Psoas muscle (tissue), 8 donors: ENCODE data around the gene ZNF48. TPM values are rescaled to one million over a fixed set of nuclear protein-coding genes. Genes with fewer than 3 reads are reported as not detected.
A peak's percentile ranks its signal among the peaks of the same experiment; 100 is the strongest.

ENCODE experiments used
- ATAC-seq, 4 donors: fragments of 200-7000 bp; cut with Tn5 transposase; one replicate each; pipeline ENCODE4 v1.9.1; 2020; ENCODE audit warnings: moderate library complexity in 3 of 4, mild to moderate bottlenecking in 2 of 4
- DNase-seq, 2 donors: peaks; one replicate each; pipeline ENCODE4 v3.0.0-alpha.2; 2020
- H3K27ac ChIP-seq: fragments of 200-600 bp; one replicate; pipeline ENCODE4 v1.8.0; 2022
- H3K27me3 ChIP-seq, 3 donors: fragments of 200-600 bp in 1 of 3; one replicate each; pipeline versions ENCODE4 v1.6.1 to v1.8.0; 2013 to 2022; ENCODE audit warnings: low read length in 2 of 3, mild to moderate bottlenecking in 2 of 3, moderate library complexity in 1 of 3; ENCODE audit not compliant: insufficient read depth in 3 of 3
- H3K36me3 ChIP-seq, 2 donors: fragments of 200-600 bp in 1 of 2; one replicate each; pipeline versions ENCODE4 v1.6.1 to v1.8.0; 2013 to 2022; ENCODE audit warnings: low read depth in 1 of 2, mild to moderate bottlenecking in 1 of 2, moderate library complexity in 1 of 2; ENCODE audit not compliant: insufficient read depth in 1 of 2
- H3K4me1 ChIP-seq: fragments of 200-600 bp; one replicate; pipeline ENCODE4 v1.8.0; 2022
- H3K4me3 ChIP-seq: fragments of 200-600 bp; one replicate; pipeline ENCODE4 v1.8.0; 2022; ENCODE audit warnings: mild to moderate bottlenecking
- H3K9me3 ChIP-seq: fragments of 200-600 bp; one replicate; pipeline ENCODE4 v1.8.0; 2022
- CTCF ChIP-seq: fragments of 200-600 bp; IDR thresholded peaks from one replicate; pipeline ENCODE4 v1.8.0; 2022; ENCODE audit warnings: antibody characterized with exemption
- WGBS, 3 donors: extraction: QIAGEN DNeasy Blood & Tissue Kit; methylation state at CpG; one replicate each; pipeline versions ENCODE4 v1.1.6 to v1.1.7; 2013; 5-methylcytosine and 5-hydroxymethylcytosine counted together
- intact Hi-C, 2 donors: fragments of 100-400 bp; cut with DNase I; formaldehyde crosslinking; loops; one replicate each; pipeline versions ENCODE4 v1.11.0 to v1.14.2; 2022
- polyA plus RNA-seq, 3 donors: library from polyadenylated mRNA; stranded (reverse); fragments of 200-250 nt; gene quantifications; one replicate each; pipeline ENCODE4 v1.2.3, GENCODE V29; 2013
- total RNA-seq, 4 donors: library from RNA; stranded (reverse); fragmentation: NEBNext Ultra II Directional in 2 of 4; extraction: Animal tissue kit (Norgen Biotek cat#: 25700) in 2 of 4; gene quantifications; one replicate each; pipeline versions ENCODE4 v1.2.1 to v1.2.4, GENCODE V29; 2021 to 2023
- donor health status: healthy with polysubstance abuse.
- donor health status: DM: no; HTN: no; CAD: no; lungs with moderate emphysema.
- donor health status: Bipolar disorder and iron deficiency.
- donor health status: healthy.
- donor health status: DM: yes; HTN: yes; CAD: no.
- donor health status: DM: no; HTN: no; CAD: no.
- donor health status: DM: no; HTN: no; CAD: no.
- donor health status: DM: yes; HTN: yes; CAD: no.

ZNF48 gene
- total and polyA plus RNA-seq, 7 donors, result 2.3 to 7.8 (median 5.2) TPM

GRCh38 chr16:30401768-30402425 is 6.7 kb downstream of the ZNF48 start:
- ATAC-seq, result no peak
- Histone ChIP-seq H3K4me3 (no peak overlapping the region), H3K27me3 (no peaks in the 10 kb centered on the region), H3K9me3 (no peaks in the 10 kb centered on the region), H3K27ac (no peak overlapping the region), H3K36me3 (peaks cover 0 to 13% of the 10 kb centered on the region in 2 donors), H3K4me1 (peaks cover 8% of the 10 kb centered on the region)
- intact Hi-C loops, result loop anchor here in 1 of 2 donors (10.0 kb wide), 1 partner anchor 307 kb away; the partner anchor contains the start of genes TBX6 and YPEL3
- no peak for TF ChIP-seq CTCF
- 83 to 85% (median 85%) methylated on average over 8 of the region's 8 CpGs for whole genome bisulfite sequencing, 3 donors
- DNase-seq, result no peak

GRCh38 chr16:30406795-30407101 is 11.5 kb downstream of the ZNF48 start:
- peak in 1 of 4 donors; percentile 2 for ATAC-seq
- H3K4me3 ChIP-seq, result peak overlapping the region; percentile 69
- no peaks in the 10 kb centered on the region for H3K27me3 ChIP-seq
- intact Hi-C loops, result loop anchor here in 1 of 2 donors (1.0 to 10.0 kb wide), 3 partner anchors 21 to 312 kb away; partner anchors contain the start of genes MYL11, TBC1D10B, TBX6 and YPEL3
- TF ChIP-seq CTCF, result no peak
- peak overlapping the region; percentile 83 for H3K27ac ChIP-seq
- H3K4me1 ChIP-seq, result peaks cover 21% of the 10 kb centered on the region
- no peak for DNase-seq
- H3K9me3 ChIP-seq, result no peaks in the 10 kb centered on the region
- 14 to 19% (median 17%) methylated on average over 14 of the region's 14 CpGs for WGBS, 3 donors
- H3K36me3 ChIP-seq, result peaks cover 0 to 17% of the 10 kb centered on the region in 2 donors

GRCh38 chr16:30407102-30407803 is 12.0 kb downstream of the ZNF48 start, which contains the start of gene ZNF771:
ZNF771 (plus strand) TSS chr16:30407606; CDS start chr16:30408054, 448 bp downstream.
- Histone ChIP-seq H3K4me1 (peaks cover 21% of the 10 kb centered on the region), H3K27me3 (no peaks in the 10 kb centered on the region), H3K4me3 (peak within 1 kb of the TSS; percentile 69), H3K9me3 (no peaks in the 10 kb centered on the region), H3K27ac (peak within 1 kb of the TSS; percentile 83), H3K36me3 (peaks cover 0 to 22% of the 10 kb centered on the region in 2 donors)
- peak; percentile 96 to 97 for DNase-seq
- WGBS, 3 donors, result 0 to 1% (median 1%) methylated on average over 38 to 65 of the region's 65 CpGs
- intact Hi-C loops, result loop anchor here in 1 of 2 donors (5.0 to 10.0 kb wide), 2 partner anchors 35 to 312 kb away; partner anchors contain the start of genes MYL11, TBC1D10B, TBX6 and YPEL3
- TF ChIP-seq CTCF, result no peak
- ATAC-seq, result peak; percentile 94 to 97 (median 94)

- Histone ChIP-seq H3K36me3 (peaks cover 0 to 28% of the 10 kb centered on the region in 2 donors), H3K27ac (peak overlapping the region; percentile 83), H3K27me3 (no peaks in the 10 kb centered on the region), H3K4me1 (peaks cover 21% of the 10 kb centered on the region), H3K4me3 (peak overlapping the region; percentile 69), H3K9me3 (no peaks in the 10 kb centered on the region)
- 9 to 36% (median 14%) methylated on average over 7 to 19 of the region's 19 CpGs for WGBS, 3 donors
- intact Hi-C loops, result loop anchor here in 1 of 2 donors (5.0 to 10.0 kb wide), 2 partner anchors 36 to 313 kb away; partner anchors contain the start of genes MYL11, TBC1D10B, TBX6 and YPEL3
- ATAC-seq (peak in 2 of 4 donors; percentile 41 to 43), DNase-seq (no peak)
- no peak for TF ChIP-seq CTCF
Observed at GRCh38 chr16:30407804-30408534, 12.7 kb downstream of the ZNF48 start.
